Adipose tissue (tissue), 3 donors: ENCODE data around the gene TRIM45. TPM values are rescaled to one million over a fixed set of nuclear protein-coding genes. Genes with fewer than 3 reads are reported as not detected.
"Not testable (repeated sequence)": the region's sequence is repeated elsewhere in the genome, so short reads cannot be mapped to it uniquely, and the experiment has no call there.

Source experiments
- H3K27ac ChIP-seq: one replicate; pipeline ENCODE4 v1.5.1; 2013; ENCODE audit warnings: low read depth, low read length
- WGBS, 3 donors: extraction: QIAGEN DNeasy Blood & Tissue Kit; methylation state at CpG; one replicate each; pipeline ENCODE4 v1.1.7; 2013; 5-methylcytosine and 5-hydroxymethylcytosine counted together
- polyA plus RNA-seq, 3 donors: library from polyadenylated mRNA; stranded (reverse); fragments of 200-250 nt; gene quantifications; one replicate each; pipeline ENCODE4 v1.2.3, GENCODE V29; 2013
- donor health status: healthy with polysubstance abuse.
- donor health status: Bipolar disorder and iron deficiency.
- donor health status: healthy.

TRIM45 gene
- polyA plus RNA-seq: 1 to 10 TPM; 1.2 to 3.6 (median 1.3) TPM

GRCh38 chr1:117121589-117122329, at the start of gene TRIM45:
TRIM45 (minus strand) TSS chr1:117121749; CDS start chr1:117121201, 548 bp downstream.
- peak within 1 kb of the TSS; percentile 85 for H3K27ac ChIP-seq
- 0% methylated on average over 62 to 71 of the region's 71 CpGs for WGBS, 3 donors

GRCh38 chr1:117169871-117170596, 48.5 kb upstream of the TRIM45 start:
- WGBS, 3 donors: 69 to 84% (median 77%) methylated on average over 4 of the region's 4 CpGs
- H3K27ac ChIP-seq: no peak overlapping the region

- no peak overlapping the region for H3K27ac ChIP-seq
Measured at GRCh38 chr1:117167402-117167801, 45.9 kb upstream of the TRIM45 start.

GRCh38 chr1:117166076-117166475, 44.5 kb upstream of the TRIM45 start:
- no peak overlapping the region for H3K27ac ChIP-seq
- 71 to 95% (median 95%) methylated on average over 2 of the region's 2 CpGs for WGBS, 3 donors

GRCh38 chr1:117164209-117164608, 42.7 kb upstream of the TRIM45 start:
- no peak overlapping the region for H3K27ac ChIP-seq
- WGBS, 3 donors: 66 to 85% (median 76%) methylated on average over 4 of the region's 4 CpGs

- no peak overlapping the region for H3K27ac ChIP-seq
- 66 to 90% (median 89%) methylated on average over 6 of the region's 6 CpGs for WGBS, 3 donors
Measured at GRCh38 chr1:117162816-117163215, 41.3 kb upstream of the TRIM45 start.

GRCh38 chr1:117161887-117162286, 40.3 kb upstream of the TRIM45 start:
- no peak overlapping the region for H3K27ac ChIP-seq
- 27 to 80% (median 80%) methylated on average over 1 of the region's 1 CpG for WGBS, 3 donors

- WGBS, 3 donors: 88 to 95% (median 88%) methylated on average over 5 of the region's 5 CpGs
- H3K27ac ChIP-seq: not testable (repeated sequence)
Measured at GRCh38 chr1:117151305-117151704, 29.8 kb upstream of the TRIM45 start.

GRCh38 chr1:117150316-117150715, 28.8 kb upstream of the TRIM45 start:
- 66 to 83% (median 70%) methylated on average over 2 of the region's 2 CpGs for WGBS, 3 donors
- H3K27ac ChIP-seq: no peak overlapping the region

- no peak overlapping the region for H3K27ac ChIP-seq
- WGBS, 3 donors: 80 to 89% (median 88%) methylated on average over 5 of the region's 5 CpGs
Measured at GRCh38 chr1:117147856-117148588, 26.5 kb upstream of the TRIM45 start.

GRCh38 chr1:117147341-117147831, 25.8 kb upstream of the TRIM45 start:
- no peak overlapping the region for H3K27ac ChIP-seq
- WGBS, 3 donors: 69 to 76% (median 71%) methylated on average over 4 of the region's 4 CpGs

GRCh38 chr1:117146575-117147340, 25.2 kb upstream of the TRIM45 start:
- H3K27ac ChIP-seq: no peak overlapping the region
- WGBS, 3 donors: 61 to 78% (median 67%) methylated on average over 8 of the region's 8 CpGs

- 81 to 93% (median 83%) methylated on average over 2 of the region's 2 CpGs for WGBS, 3 donors
- H3K27ac ChIP-seq: no peak overlapping the region
Measured at GRCh38 chr1:117146072-117146471, 24.5 kb upstream of the TRIM45 start.

GRCh38 chr1:117143871-117144270, 22.3 kb upstream of the TRIM45 start:
- 79 to 85% (median 85%) methylated on average over 3 of the region's 3 CpGs for WGBS, 3 donors
- H3K27ac ChIP-seq: no peak overlapping the region

- no peak overlapping the region for H3K27ac ChIP-seq
Measured at GRCh38 chr1:117143172-117143571, 21.6 kb upstream of the TRIM45 start.

- 79 to 92% (median 80%) methylated on average over 2 of the region's 2 CpGs for WGBS, 3 donors
- H3K27ac ChIP-seq: no peak overlapping the region
Measured at GRCh38 chr1:117142200-117142599, 20.7 kb upstream of the TRIM45 start.

- 87 to 95% (median 88%) methylated on average over 1 of the region's 1 CpG for WGBS, 3 donors
- no peak overlapping the region for H3K27ac ChIP-seq
Measured at GRCh38 chr1:117138561-117138960, 17.0 kb upstream of the TRIM45 start.

GRCh38 chr1:117138106-117138505, 16.6 kb upstream of the TRIM45 start:
- no peak overlapping the region for H3K27ac ChIP-seq
- 94 to 96% (median 95%) methylated on average over 3 of the region's 3 CpGs for WGBS, 3 donors
